ENCODE measurements around the gene SLC19A1. TPM values are rescaled to one million over a fixed set of nuclear protein-coding genes. Genes with fewer than 3 reads are reported as not detected.

SLC19A1 gene
- total RNA-seq, 1 donor from 2014 or later: 53.3 TPM

GRCh38 chr21:45576838-45577737, 34.8 kb upstream of the SLC19A1 start:
- Mint-ChIP-seq H3K4me3 (ENCODE audit: unreplicated experiment) (no peak overlapping the region), H3K4me1 (ENCODE audit: low read depth, unreplicated experiment) (no peaks in the 10 kb centered on the region), H3K9me3 (ENCODE audit: unreplicated experiment) (no peaks in the 10 kb centered on the region), H3K27me3 (ENCODE audit: unreplicated experiment) (peaks cover 2% of the 10 kb centered on the region), H3K27ac (ENCODE audit: unreplicated experiment) (no peak overlapping the region), H3K36me3 (ENCODE audit: unreplicated experiment) (no peaks in the 10 kb centered on the region)
- TF ChIP-seq CTCF (IDR thresholded peaks at IDR 0.05; ENCODE audit: partially characterized antibody, unreplicated experiment): no peak
- no peak for DNase-seq

DNA sequence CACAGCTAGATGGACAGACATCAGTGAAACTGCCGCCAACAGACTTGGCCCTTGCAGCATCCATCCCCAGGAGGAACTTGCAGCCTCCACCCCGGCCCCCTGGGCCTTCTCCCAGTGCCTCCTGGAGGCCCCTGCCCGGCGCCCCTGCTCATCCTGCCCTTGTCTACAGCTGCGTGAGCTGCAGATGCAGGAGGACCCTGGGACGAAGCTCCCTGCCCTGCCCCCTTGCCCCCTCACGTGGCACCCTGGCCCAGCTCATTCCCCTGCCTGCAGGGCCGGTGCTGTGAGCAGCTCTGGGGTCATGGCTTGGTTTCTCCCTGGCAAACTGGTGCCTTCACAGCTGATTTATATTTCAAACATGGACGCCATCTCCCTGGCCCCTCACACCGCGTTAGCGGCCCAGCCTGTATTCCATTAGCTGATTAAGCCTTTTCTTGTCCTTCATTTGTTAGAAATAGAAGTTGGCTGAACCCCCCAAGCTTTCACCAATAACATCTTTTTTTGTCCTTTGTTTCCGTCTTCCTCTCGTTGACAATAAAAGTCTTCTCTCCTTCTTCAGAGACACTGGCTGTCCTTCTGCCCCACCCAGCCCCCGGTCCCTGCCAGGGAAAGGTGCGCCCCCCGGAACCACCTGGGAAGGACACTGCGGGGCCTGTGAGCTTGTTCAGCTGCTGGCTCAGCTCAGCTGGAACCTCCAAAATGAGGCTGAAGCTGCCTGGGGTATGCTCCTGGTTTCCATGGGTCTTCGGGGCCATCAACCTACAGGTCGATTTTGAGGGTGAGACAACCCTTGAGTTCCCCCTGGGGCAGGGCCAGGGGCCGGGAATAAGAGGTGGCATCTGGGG, 34.0 kb upstream of the SLC19A1 start:
- DNase-seq: no peak
- no peak for TF ChIP-seq CTCF (IDR thresholded peaks at IDR 0.05; ENCODE audit: partially characterized antibody, unreplicated experiment)
- H3K27me3 Mint-ChIP-seq (ENCODE audit: unreplicated experiment): peaks cover 2% of the 10 kb centered on the region
- no peak overlapping the region for H3K4me3 Mint-ChIP-seq (ENCODE audit: unreplicated experiment)
- peaks cover 5% of the 10 kb centered on the region for H3K4me1 Mint-ChIP-seq (ENCODE audit: low read depth, unreplicated experiment)
- H3K9me3 Mint-ChIP-seq (ENCODE audit: unreplicated experiment): no peaks in the 10 kb centered on the region
- H3K36me3 Mint-ChIP-seq (ENCODE audit: unreplicated experiment): no peaks in the 10 kb centered on the region
- H3K27ac Mint-ChIP-seq (ENCODE audit: unreplicated experiment): no peak overlapping the region

DNA sequence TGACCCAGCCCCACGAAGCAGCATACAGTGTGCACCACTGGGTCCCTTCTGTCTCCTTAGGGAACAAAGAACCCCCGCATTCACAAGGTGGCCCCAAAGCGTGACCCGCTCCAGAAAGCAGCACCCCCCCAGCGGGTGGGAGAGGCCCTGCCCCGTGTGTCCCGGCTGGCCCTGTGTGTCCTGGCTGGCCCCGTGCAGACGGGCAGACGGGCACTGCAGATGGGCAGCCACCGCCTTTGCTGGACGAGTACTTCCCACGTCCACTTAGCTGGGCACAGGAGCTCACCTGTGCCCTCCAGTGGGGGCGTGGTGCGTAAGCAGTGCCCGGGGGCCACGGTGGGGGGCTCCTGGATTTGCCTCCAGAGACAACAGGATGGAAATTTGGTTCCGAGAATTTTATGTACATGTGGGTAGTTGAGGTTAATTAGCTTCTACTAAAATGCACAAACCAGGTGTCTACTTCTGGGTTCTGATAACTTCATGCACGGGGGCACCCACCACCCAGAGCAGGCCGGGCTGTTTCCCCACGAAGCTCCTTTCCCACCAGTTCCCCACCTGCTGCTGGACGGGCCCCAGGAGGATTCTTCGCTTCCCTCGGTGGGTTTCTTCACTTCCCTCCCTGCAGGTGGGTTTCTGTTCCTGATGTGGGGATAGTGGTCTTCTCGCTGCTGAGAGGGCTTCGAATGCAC, 33.2 kb upstream of the SLC19A1 start:
- H3K9me3 Mint-ChIP-seq (ENCODE audit: unreplicated experiment): no peaks in the 10 kb centered on the region
- peaks cover 5% of the 10 kb centered on the region for H3K4me1 Mint-ChIP-seq (ENCODE audit: low read depth, unreplicated experiment)
- H3K4me3 Mint-ChIP-seq (ENCODE audit: unreplicated experiment): no peak overlapping the region
- H3K36me3 Mint-ChIP-seq (ENCODE audit: unreplicated experiment): no peaks in the 10 kb centered on the region
- H3K27me3 Mint-ChIP-seq (ENCODE audit: unreplicated experiment): peaks cover 2% of the 10 kb centered on the region
- no peak for DNase-seq
- no peak for TF ChIP-seq CTCF (IDR thresholded peaks at IDR 0.05; ENCODE audit: partially characterized antibody, unreplicated experiment)
- no peak overlapping the region for H3K27ac Mint-ChIP-seq (ENCODE audit: unreplicated experiment)

- H3K36me3 Mint-ChIP-seq (ENCODE audit: unreplicated experiment): no peaks in the 10 kb centered on the region
- H3K27me3 Mint-ChIP-seq (ENCODE audit: unreplicated experiment): peaks cover 2% of the 10 kb centered on the region
- no peaks in the 10 kb centered on the region for H3K9me3 Mint-ChIP-seq (ENCODE audit: unreplicated experiment)
- no peak for DNase-seq
- H3K4me1 Mint-ChIP-seq (ENCODE audit: low read depth, unreplicated experiment): peaks cover 5% of the 10 kb centered on the region
- H3K27ac Mint-ChIP-seq (ENCODE audit: unreplicated experiment): no peak overlapping the region
- no peak overlapping the region for H3K4me3 Mint-ChIP-seq (ENCODE audit: unreplicated experiment)
- no peak for TF ChIP-seq CTCF (IDR thresholded peaks at IDR 0.05; ENCODE audit: partially characterized antibody, unreplicated experiment)
Measured at GRCh38 chr21:45574691-45575090, 32.5 kb upstream of the SLC19A1 start.
